GM12875 (cell line): ENCODE data around the gene CARMIL3.
A peak's percentile ranks its signal among the peaks of the same experiment; 100 is the strongest.

Experiments
- H3K4me3 ChIP-seq: one replicate; pipeline ENCODE4 v1.5.1; 2011; ENCODE audit warnings: low read depth, low read length, control low read depth
- TF ChIP-seq, protein P1 (sequence below): IDR thresholded peaks from 2 replicates; pipeline ENCODE4 v1.5.1; 2011; ENCODE audit warnings: low read depth, mild to moderate bottlenecking, control low read depth, inconsistent platforms, low read length, moderate library complexity, borderline replicate concordance; ENCODE audit not compliant: insufficient read depth

Gene CARMIL3

GRCh38 chr14:24113379-24113800 lies 61.6 kb downstream of the CARMIL3 start:
- H3K4me3 ChIP-seq: peak overlapping the region; percentile 56
- TF ChIP-seq, protein P1, sequence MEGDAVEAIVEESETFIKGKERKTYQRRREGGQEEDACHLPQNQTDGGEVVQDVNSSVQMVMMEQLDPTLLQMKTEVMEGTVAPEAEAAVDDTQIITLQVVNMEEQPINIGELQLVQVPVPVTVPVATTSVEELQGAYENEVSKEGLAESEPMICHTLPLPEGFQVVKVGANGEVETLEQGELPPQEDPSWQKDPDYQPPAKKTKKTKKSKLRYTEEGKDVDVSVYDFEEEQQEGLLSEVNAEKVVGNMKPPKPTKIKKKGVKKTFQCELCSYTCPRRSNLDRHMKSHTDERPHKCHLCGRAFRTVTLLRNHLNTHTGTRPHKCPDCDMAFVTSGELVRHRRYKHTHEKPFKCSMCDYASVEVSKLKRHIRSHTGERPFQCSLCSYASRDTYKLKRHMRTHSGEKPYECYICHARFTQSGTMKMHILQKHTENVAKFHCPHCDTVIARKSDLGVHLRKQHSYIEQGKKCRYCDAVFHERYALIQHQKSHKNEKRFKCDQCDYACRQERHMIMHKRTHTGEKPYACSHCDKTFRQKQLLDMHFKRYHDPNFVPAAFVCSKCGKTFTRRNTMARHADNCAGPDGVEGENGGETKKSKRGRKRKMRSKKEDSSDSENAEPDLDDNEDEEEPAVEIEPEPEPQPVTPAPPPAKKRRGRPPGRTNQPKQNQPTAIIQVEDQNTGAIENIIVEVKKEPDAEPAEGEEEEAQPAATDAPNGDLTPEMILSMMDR: no peak

DNA sequence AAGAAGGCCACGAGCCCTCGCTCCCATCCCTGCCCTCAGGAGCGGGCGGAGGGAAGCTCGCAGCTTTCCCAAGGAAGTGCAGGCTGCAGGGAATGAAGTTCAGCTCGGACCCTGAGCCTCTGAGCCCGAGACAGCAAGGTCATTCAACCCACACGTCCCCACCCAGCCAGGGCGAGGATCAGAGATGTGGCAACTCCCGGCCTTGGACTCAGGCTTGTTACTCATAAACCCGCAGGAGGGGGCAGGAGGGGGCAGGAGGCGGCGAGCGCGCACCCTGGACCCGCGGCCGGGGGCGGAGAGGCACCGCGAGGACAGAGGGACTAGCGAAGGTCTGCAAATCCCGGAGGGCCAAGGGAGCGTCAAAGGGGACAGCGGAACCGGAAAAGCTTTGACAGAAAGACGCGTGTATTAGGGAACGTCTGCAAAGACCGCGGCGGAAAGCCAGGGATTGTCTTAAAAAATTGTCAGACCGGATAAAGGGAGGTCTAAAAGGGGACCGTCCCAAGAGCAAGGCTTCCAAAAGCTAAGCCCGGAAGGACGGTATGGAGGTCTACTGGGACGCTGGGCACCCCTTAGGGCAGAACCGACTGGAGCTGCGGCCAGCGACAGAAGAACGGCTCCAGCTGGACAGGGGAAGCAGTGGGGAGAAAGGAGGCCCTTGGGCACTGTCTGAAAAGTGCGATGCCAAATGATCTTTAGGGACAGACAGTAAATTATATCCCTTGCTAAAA lies 62.2 kb downstream of the CARMIL3 start:
- peak overlapping the region; percentile 56 for H3K4me3 ChIP-seq
- TF ChIP-seq, protein P1: no peak

DNA sequence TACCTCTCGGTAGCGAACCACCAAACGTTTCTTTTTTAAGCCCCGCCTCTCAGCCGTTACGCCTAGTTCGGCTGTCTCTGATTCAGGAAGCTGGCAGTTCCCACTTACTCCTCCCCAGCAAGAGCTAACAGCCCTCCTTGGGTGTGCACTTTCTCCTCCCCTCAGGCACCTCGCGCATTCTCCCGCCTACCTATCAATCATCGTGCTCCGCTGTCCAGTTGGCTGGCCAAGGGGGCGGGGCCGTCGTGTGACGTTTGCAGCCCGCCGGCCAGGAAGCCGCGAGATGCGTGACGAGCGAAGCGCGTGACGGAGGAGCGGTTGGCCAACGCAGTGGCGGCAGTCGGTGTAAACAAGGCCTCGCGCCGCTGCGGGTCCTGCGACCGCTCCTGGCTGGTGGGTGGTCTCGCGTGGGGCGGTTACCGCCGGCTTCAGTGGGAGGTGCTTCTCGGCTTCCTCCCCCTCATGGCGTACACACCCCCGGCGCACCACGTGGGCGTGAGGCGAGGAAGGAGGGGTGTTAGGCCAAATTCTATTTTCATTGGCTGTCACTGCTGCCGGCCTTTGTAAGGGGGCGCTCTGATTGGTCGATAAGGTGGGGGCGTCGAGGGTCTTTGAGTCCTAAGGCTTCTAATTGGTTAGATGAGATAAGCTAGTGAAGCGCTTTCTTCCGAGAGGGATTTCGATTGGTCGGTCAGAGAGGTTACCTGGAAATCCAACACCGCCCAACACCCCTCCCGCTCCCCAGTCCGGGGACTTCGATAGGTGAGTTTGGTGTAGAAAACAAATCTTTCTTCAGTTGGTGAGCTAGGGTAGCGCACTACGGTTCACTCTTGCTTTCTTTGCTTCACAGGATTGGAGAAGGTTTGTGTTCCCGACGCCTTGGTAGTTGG lies 63.0 kb downstream of the CARMIL3 start, which contains the start of the genes DCAF11 and NRL:
Gene DCAF11 (plus strand): TSS at position 246 of the 890 bp plus-strand sequence. CDS start 818 bp downstream, outside the sequence.
Gene NRL (minus strand): TSS at position 418 of the 890 bp plus-strand sequence. CDS start 32,101 bp downstream, outside the sequence.
- peak within 1 kb of the TSS; percentile 58 for H3K4me3 ChIP-seq
- TF ChIP-seq, protein P1: no peak

DNA sequence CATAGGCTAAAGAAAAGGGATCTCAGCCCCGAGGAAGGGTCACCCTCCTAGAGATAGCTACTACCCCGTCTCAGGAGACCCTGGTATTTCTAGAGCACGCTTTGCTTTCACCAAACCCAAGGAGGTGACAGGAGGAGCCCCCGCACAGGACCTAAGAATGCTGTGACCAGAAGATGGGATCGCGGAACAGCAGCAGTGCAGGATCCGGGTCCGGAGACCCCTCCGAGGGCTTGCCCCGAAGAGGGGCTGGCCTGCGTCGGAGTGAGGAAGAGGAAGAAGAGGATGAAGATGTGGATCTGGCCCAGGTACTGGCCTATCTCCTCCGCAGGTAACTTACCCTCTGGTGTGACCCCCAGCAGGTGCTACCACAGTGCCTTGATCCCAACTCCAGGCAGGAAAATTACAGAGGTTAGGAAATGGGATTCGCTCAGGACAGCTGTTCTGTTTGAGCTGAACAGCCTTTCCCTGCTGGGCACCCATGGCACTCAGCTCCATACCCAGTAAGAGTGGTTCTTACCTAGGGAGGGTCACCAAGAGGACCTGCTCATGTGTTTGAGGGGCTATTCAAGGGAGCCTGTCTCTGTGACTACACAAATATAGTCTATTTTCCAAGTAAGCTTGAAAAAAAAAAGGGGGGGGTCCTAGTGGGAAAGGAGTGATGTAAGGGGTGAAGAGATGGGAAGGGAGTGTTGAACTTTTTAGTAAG lies 63.8 kb downstream of the CARMIL3 start:
- TF ChIP-seq, protein P1: no peak
- H3K4me3 ChIP-seq: peak overlapping the region; percentile 46

DNA sequence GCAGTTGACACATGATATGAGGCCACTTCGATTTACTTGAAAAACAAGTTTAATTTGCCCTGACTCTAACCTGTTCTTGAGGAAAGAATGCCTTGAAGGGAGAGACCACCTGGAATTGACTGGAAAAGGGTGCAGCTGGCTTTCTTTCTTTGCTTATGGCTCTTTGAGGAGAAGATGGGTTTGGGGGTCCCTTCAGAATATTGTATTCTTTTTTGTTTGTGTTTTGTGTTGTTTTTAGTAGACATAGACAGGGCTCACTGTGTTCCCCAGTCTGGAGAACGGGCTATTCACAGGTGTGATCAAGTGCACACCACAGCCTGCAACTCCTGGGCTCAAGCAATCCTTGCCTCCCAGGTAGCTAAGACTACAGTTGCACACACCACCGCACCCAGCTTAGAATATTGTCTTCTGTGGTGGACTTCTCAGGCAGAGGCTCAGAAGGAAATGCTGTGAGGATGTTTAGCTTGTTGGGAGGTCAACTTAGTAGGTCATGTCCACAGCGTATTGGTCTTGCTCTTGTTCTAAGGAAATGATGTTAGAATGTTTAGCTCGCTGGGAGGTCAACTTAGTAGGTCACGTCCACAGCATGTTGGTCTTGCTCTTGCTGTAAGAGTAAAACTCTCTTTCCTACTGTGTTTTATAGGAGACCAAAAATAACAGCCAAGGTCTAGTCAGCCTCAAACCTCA lies 64.5 kb downstream of the CARMIL3 start:
- TF ChIP-seq, protein P1: no peak
- H3K4me3 ChIP-seq: no peak overlapping the region

DNA sequence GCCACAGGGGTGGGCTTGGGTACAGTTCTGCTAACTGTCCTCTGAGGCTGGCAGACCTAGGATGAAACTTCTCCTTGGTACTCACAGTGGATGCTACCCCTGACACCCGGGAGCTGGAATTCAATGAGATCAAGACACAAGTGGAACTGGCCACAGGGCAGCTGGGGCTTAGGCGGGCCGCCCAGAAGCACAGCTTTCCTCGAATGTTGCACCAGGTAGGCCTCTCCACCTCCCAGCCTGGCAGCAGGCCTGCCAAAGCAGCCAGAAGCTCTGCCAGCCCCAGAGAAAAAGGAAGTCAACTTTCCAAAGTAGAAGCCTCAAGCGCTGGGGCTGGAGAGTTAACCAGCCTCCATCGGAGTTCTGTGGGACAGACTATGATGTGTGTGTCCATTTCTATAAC lies 65.4 kb downstream of the CARMIL3 start:
- no peak overlapping the region for H3K4me3 ChIP-seq
- TF ChIP-seq, protein P1: no peak
